Measurements from ENCODE around the gene DAND5.
"Not testable (repeated sequence)": the region's sequence is repeated elsewhere in the genome, so short reads cannot be mapped to it uniquely, and the experiment has no call there.

The DAND5 gene

DNA sequence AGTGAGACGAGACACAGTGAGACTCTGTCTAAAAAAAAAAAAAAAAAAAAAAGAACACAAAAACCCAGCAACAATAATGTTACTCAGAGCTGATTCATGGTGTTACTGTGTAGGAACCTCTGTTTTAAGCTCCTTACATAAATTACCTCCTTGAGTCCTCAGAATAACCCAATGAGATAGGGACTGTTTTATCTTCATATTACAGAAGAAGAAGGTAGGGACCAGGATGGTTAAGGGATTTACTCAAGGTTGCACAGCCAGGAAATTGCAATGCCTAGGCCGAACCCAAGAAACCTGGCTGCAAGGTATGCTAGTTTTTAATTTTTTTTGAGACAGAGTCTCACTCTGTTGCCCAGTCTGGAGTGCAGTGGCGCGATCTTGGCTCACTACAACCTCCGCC, 1.5 kb upstream of the DAND5 start:
- Histone ChIP-seq H3K4me1 (ENCODE audit: control insufficient read depth in 1 of 2, insufficient read depth in 1 of 2, low read depth in 1 of 2, low read length in 1 of 2) (peaks cover 7 to 8% of the 10 kb centered on the region in 2 experiments), H3K27me3 (no peaks in the 10 kb centered on the region), H3K9me3 (no peaks in the 10 kb centered on the region), H3K27ac (no peak overlapping the region), H3K4me3 (ENCODE audit: low read depth in 1 of 2, low read length in 1 of 2) (no peak overlapping the region), H3K36me3 (no peaks in the 10 kb centered on the region)
- TF ChIP-seq, protein P1, sequence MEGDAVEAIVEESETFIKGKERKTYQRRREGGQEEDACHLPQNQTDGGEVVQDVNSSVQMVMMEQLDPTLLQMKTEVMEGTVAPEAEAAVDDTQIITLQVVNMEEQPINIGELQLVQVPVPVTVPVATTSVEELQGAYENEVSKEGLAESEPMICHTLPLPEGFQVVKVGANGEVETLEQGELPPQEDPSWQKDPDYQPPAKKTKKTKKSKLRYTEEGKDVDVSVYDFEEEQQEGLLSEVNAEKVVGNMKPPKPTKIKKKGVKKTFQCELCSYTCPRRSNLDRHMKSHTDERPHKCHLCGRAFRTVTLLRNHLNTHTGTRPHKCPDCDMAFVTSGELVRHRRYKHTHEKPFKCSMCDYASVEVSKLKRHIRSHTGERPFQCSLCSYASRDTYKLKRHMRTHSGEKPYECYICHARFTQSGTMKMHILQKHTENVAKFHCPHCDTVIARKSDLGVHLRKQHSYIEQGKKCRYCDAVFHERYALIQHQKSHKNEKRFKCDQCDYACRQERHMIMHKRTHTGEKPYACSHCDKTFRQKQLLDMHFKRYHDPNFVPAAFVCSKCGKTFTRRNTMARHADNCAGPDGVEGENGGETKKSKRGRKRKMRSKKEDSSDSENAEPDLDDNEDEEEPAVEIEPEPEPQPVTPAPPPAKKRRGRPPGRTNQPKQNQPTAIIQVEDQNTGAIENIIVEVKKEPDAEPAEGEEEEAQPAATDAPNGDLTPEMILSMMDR (IDR thresholded peaks at IDR 0.05): no peak

DNA sequence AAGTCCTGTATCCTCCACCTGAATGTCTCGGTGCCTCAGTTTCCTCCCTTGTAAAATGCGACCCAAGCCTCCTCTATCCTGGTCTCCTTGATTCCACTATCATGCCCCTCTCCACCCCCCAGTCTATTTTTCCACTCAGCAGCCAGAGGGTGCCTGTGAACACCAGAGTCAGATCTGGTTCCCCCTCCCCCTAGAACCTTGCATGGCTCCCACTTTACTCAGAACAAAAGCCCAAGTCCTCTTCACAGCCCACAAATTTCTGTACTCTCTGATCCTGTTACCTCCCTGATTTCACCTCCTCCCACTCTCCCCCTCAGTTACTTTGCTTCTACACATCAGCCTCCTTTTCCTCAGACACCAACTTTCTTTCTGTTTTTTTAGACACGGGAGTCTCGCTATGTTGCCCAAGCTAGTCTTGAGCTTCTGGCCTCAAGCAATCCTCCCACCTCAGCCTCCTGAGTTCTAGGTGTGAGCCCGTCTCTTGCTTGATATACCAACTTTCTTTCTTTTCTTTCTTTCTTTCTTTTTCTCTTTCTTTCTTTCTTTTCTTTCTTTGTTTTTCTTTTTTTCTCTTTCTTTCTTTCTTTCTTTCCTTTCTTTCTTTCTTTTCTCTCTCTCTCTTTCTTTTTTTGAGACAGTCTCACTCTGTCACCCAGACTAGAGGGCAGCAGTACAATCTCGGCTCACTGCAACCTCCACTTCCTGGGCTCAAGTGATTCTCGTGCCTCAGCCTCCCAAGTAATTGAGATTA, 869 bp downstream of the DAND5 start:
- TF ChIP-seq, protein P1 (IDR thresholded peaks at IDR 0.05): no peak
- Histone ChIP-seq H3K27ac (no peak overlapping the region), H3K4me1 (ENCODE audit: control insufficient read depth in 1 of 2, insufficient read depth in 1 of 2, low read depth in 1 of 2, low read length in 1 of 2) (peaks cover 3% of the 10 kb centered on the region in 2 experiments), H3K27me3 (peaks cover 8% of the 10 kb centered on the region), H3K36me3 (no peaks in the 10 kb centered on the region), H3K4me3 (ENCODE audit: low read depth in 1 of 2, low read length in 1 of 2) (no peak overlapping the region), H3K9me3 (no peaks in the 10 kb centered on the region)

DNA sequence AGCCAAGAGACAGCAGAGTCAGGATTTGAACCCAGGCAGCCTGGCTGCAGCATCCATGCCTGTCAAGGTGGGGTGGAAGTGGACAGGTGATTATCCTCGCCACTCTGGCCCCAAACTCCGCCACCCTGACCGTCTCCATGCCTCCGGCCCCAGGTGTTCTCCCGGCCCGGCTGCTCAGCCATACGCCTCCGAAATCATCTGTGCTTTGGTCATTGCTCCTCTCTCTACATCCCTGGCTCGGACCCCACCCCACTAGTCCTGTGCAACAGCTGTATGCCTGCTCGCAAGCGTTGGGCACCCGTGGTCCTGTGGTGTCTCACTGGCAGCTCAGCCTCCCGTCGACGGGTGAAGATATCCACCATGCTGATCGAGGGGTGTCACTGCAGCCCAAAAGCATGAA, 3.9 kb downstream of the DAND5 start:
- H3K4me1 ChIP-seq (ENCODE audit: control insufficient read depth in 1 of 2, insufficient read depth in 1 of 2, low read depth in 1 of 2, low read length in 1 of 2): no peaks in the 10 kb centered on the region
- H3K27me3 ChIP-seq: peaks cover 10% of the 10 kb centered on the region
- H3K36me3 ChIP-seq: no peaks in the 10 kb centered on the region
- TF ChIP-seq, protein P1 (IDR thresholded peaks at IDR 0.05): no peak
- H3K9me3 ChIP-seq: no peaks in the 10 kb centered on the region
- H3K4me3 ChIP-seq (ENCODE audit: low read depth in 1 of 2, low read length in 1 of 2): no peak overlapping the region
- no peak overlapping the region for H3K27ac ChIP-seq

DNA sequence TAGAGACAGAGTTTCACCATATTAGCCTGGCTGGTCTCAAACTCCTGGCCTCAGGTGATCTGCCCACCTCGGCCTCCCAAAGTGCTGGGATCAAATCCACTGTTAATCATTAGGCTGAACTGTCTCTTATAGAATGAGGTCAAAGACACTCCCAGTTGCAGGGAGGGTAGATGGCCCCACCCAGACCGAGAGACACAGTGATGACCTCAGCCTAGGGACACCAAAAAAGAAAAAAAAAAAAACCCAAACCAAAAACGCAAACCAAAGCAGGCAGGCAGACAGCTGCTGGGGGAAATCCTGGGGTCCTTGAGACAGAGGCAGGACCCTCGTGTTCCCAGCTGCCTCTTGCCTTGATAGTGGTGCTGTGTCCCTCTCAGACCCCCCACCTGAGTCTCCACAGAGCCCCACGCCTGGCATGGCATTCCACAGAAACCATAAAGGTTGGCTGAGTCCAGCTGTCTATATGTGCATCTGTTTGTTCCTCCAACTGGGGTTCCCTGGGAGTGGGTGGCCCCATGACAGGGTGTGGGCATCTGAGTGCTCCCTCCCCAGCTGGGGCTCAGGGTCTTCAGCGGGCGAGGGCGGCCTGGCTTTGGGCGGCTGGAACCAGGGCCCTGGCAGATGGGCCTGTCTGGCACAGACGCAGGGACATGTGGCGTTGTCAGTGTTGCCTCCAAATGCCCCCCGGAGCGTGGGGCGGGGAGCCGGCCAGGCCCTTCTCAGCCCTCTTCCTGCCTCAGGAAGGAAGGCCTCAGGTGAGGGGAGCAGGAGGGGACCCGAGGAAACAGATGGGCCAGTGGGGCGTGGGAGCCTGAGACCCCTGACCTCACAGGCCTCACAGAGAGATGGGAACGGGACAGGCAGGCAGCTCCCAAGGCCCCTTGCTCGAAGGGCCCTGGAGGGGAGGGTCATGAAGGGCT, 5.2 kb downstream of the DAND5 start:
- Histone ChIP-seq H3K4me3 (ENCODE audit: low read depth in 1 of 2, low read length in 1 of 2) (no peak overlapping the region), H3K9me3 (no peaks in the 10 kb centered on the region), H3K36me3 (no peaks in the 10 kb centered on the region), H3K27ac (no peak overlapping the region), H3K4me1 (ENCODE audit: control insufficient read depth in 1 of 2, insufficient read depth in 1 of 2, low read depth in 1 of 2, low read length in 1 of 2) (no peaks in the 10 kb centered on the region), H3K27me3 (peaks cover 10% of the 10 kb centered on the region)
- TF ChIP-seq, protein P1 (IDR thresholded peaks at IDR 0.05): no peak

DNA sequence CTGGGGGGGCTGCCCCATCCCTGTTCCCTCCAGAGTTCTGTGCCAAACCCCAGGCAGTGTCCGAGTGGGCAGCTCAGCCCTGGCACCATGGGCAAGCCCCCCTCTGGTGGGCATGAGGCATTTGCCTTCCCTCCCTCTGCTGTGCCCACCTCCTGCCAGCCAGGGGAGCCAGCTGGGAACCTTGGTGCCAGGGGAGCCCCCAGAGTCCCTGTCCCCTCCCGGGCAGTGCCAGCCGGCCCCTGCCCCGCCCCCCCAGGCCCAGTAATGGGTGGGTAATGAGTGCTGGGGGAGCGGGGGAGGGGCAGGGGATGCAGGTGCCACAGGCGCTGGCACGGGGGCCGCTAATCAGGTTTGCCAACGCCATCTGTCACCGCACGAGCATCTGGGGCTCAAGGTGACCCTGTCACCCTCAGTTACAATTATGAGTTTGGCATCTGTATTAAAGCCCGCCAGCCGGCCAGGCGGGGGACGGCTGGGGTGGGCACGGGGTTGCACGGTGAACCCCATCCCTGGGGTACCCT, 5.9 kb downstream of the DAND5 start:
- H3K27ac ChIP-seq: no peak overlapping the region
- no peaks in the 10 kb centered on the region for H3K36me3 ChIP-seq
- H3K4me3 ChIP-seq (ENCODE audit: low read depth in 1 of 2, low read length in 1 of 2): no peak overlapping the region
- H3K9me3 ChIP-seq: no peaks in the 10 kb centered on the region
- TF ChIP-seq, protein P1 (IDR thresholded peaks at IDR 0.05): no peak
- peaks cover 10% of the 10 kb centered on the region for H3K27me3 ChIP-seq
- no peaks in the 10 kb centered on the region for H3K4me1 ChIP-seq (ENCODE audit: control insufficient read depth in 1 of 2, insufficient read depth in 1 of 2, low read depth in 1 of 2, low read length in 1 of 2)

DNA sequence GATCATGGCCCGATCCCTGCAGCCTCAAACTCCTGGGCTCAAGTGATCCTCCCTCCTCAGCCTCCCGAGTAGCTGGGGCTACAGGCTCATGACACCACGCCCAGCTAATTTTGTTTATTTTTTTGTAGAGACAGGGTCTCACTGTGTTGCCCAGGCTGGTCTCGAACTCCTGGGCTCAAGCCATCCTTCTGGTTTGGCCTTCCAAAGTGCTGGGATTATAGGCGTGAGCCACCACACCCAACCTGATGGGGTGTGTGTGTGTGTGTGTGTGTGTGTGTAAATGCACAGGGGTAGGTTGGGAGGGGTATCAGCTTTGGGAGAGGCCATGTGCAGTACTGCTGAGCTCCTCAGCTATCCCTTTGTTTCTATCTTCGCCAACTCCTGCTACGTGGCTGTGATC, 6.7 kb downstream of the DAND5 start:
- not testable (repeated sequence) for H3K9me3 ChIP-seq; H3K36me3 ChIP-seq; H3K4me3 ChIP-seq (ENCODE audit: low read depth in 1 of 2, low read length in 1 of 2); H3K27ac ChIP-seq; H3K4me1 ChIP-seq (ENCODE audit: control insufficient read depth in 1 of 2, insufficient read depth in 1 of 2, low read depth in 1 of 2, low read length in 1 of 2)
- H3K27me3 ChIP-seq: peaks cover 13% of the 10 kb centered on the region

Measured in neutrophil (primary cell).